Pulmonary artery endothelial cell (primary cell): Measurements from ENCODE around the gene MISP3. TPM values are rescaled to one million over a fixed set of nuclear protein-coding genes. Genes with fewer than 3 reads are reported as not detected.
"Not testable (repeated sequence)": the region's sequence is repeated elsewhere in the genome, so short reads cannot be mapped to it uniquely, and the experiment has no call there.

Experiments
- DNase-seq: peaks from one replicate; pipeline ENCODE4 v3.0.0-alpha.2; 2011; ENCODE audit warnings: low read depth, low spot score
- total RNA-seq: library from RNA; depleted of rRNA; stranded (reverse); fragments of >200 nt; gene quantifications from 2 replicates; pipeline ENCODE4 v1.2.3, GENCODE V29; 2014

MISP3 gene
- total RNA-seq, result 0.14 and 0.46 TPM in 2 replicates

GRCh38 chr19:14072535-14073260, at the start of gene MISP3:
MISP3 (plus strand) TSS chr19:14072786; CDS start chr19:14073310, 524 bp downstream.
- DNase-seq, result no peak

- DNase-seq, result no peak
Observed at GRCh38 chr19:14023404-14024235, 49.0 kb upstream of the MISP3 start.

- not testable (repeated sequence) for DNase-seq
Observed at GRCh38 chr19:14026652-14027192, 45.9 kb upstream of the MISP3 start.

GRCh38 chr19:14027856-14028450, 44.6 kb upstream of the MISP3 start, which contains the start of gene RLN3:
RLN3 (plus strand) TSS chr19:14028148; CDS start chr19:14028205, 57 bp downstream.
- DNase-seq, result no peak

GRCh38 chr19:14028901-14029300, 43.7 kb upstream of the MISP3 start:
- DNase-seq, result no peak

- DNase-seq, result no peak
Observed at GRCh38 chr19:14030997-14031718, 41.4 kb upstream of the MISP3 start.

- DNase-seq, result no peak
Observed at GRCh38 chr19:14031719-14032480, 40.7 kb upstream of the MISP3 start, which contains the start of gene IL27RA. IL27RA (plus strand) TSS chr19:14031762; CDS start chr19:14031873, 111 bp downstream.

- no peak for DNase-seq
Observed at GRCh38 chr19:14033946-14034345, 38.6 kb upstream of the MISP3 start.

GRCh38 chr19:14035159-14035558, 37.4 kb upstream of the MISP3 start:
- DNase-seq, result not testable (repeated sequence)

GRCh38 chr19:14035706-14036105, 36.9 kb upstream of the MISP3 start:
- no peak for DNase-seq

- no peak for DNase-seq
Observed at GRCh38 chr19:14039181-14039580, 33.4 kb upstream of the MISP3 start.

- DNase-seq, result peak; percentile 55
Observed at GRCh38 chr19:14042659-14043608, 29.7 kb upstream of the MISP3 start.

GRCh38 chr19:14047866-14048265, 24.7 kb upstream of the MISP3 start:
- not testable (repeated sequence) for DNase-seq

- DNase-seq, result no peak
Observed at GRCh38 chr19:14048443-14049153, 24.0 kb upstream of the MISP3 start.

GRCh38 chr19:14050512-14050911, 22.1 kb upstream of the MISP3 start:
- DNase-seq, result no peak

GRCh38 chr19:14050961-14051360, 21.6 kb upstream of the MISP3 start:
- DNase-seq, result not testable (repeated sequence)

- no peak for DNase-seq
Observed at GRCh38 chr19:14051980-14052379, 20.6 kb upstream of the MISP3 start.

- DNase-seq, result no peak
Observed at GRCh38 chr19:14052470-14052869, 20.1 kb upstream of the MISP3 start.
